ENCODE results near the gene MARCHF2.

- TF ChIP-seq CTCF (IDR thresholded peaks at IDR 0.05; ENCODE audit: extremely low read depth in 1 of 2, insufficient read depth in 1 of 2, low read depth in 1 of 2, low read length in 2 of 2) (no peak), POLR2A (IDR thresholded peaks at IDR 0.05; ENCODE audit: low read depth, low read length) (no peak), MYC (IDR thresholded peaks at IDR 0.05; ENCODE audit: low read depth, low read length) (no peak), EZH2 (IDR thresholded peaks at IDR 0.05; ENCODE audit: borderline replicate concordance, low read depth, low read length, severe bottlenecking) (no peak), JUN (IDR thresholded peaks at IDR 0.05; ENCODE audit: borderline replicate concordance, insufficient read depth, insufficient read length, low read depth) (no peak), POLR2AphosphoS5 (IDR thresholded peaks at IDR 0.05; ENCODE audit: insufficient read depth, low read depth, low read length) (no peak), FOS (IDR thresholded peaks at IDR 0.05; ENCODE audit: borderline replicate concordance, insufficient read depth, low read length) (no peak)
Observed at GRCh38 chr19:8488365-8488764, 75.3 kb downstream of the MARCHF2 start.
